Body of pancreas (tissue), 4 donors: Measurements from ENCODE around the gene ZSCAN22. TPM values are rescaled to one million over a fixed set of nuclear protein-coding genes. Genes with fewer than 3 reads are reported as not detected.

ENCODE experiments used
- ATAC-seq: fragments of 150-250 bp; one replicate; pipeline ENCODE4 v1.9.1; 2016
- DNase-seq, 4 donors: peaks; one replicate each; pipeline ENCODE4 v3.0.0-alpha.2; 2019
- H3K27ac ChIP-seq, 4 donors: fragments of 200-600 bp; sonication (generic); 1 replicate in 3 of 4; 2 replicates in 1 of 4; pipeline versions ENCODE4 v1.5.1 to v1.6.1; 2016 to 2019; ENCODE audit warnings: mild to moderate bottlenecking in 1 of 4, mixed read lengths in 1 of 4, moderate library complexity in 1 of 4
- H3K27me3 ChIP-seq, 2 donors: fragments of 200-600 bp; sonication (generic); one replicate each; pipeline ENCODE4 v1.6.0; 2016; ENCODE audit warnings: mild to moderate bottlenecking in 1 of 2
- H3K36me3 ChIP-seq, 2 donors: fragments of 200-600 bp; sonication (generic); replicated peaks in 1 of 2; 2 replicates each; pipeline ENCODE4 v1.5.1; 2016; ENCODE audit warnings: low read depth in 2 of 2; ENCODE audit not compliant: insufficient read depth in 1 of 2
- H3K4me1 ChIP-seq: fragments of 200-600 bp; sonication (generic); one replicate; pipeline ENCODE4 v1.6.0; 2016
- H3K4me3 ChIP-seq, 2 donors: fragments of 200-600 bp; sonication (generic); 1 replicate in 1 of 2; 2 replicates in 1 of 2; pipeline ENCODE4 v1.5.1; 2016 to 2019
- H3K9me3 ChIP-seq, 3 donors: fragments of 200-600 bp; sonication (generic); 1 replicate in 2 of 3; 2 replicates in 1 of 3; pipeline ENCODE4 v1.5.1; 2016
- POLR2A ChIP-seq, 3 donors: fragments of 450-650 bp; IDR thresholded peaks; one replicate each; pipeline ENCODE4 v1.6.1; 2016; ENCODE audit warnings: antibody characterized with exemption in 3 of 3, mild to moderate bottlenecking in 2 of 3
- WGBS, 2 donors: methylation state at CpG; one replicate each; pipeline ENCODE4 v1.1.5; 2017; 5-methylcytosine and 5-hydroxymethylcytosine counted together
- intact Hi-C: fragments of 100-400 bp; cut with DNase I; formaldehyde crosslinking; loops from one replicate; pipeline ENCODE4 v1.15.1; 2023
- total RNA-seq, 2 donors: library from RNA; depleted of rRNA; stranded (reverse); fragments of >200 nt; gene quantifications; one replicate each; pipeline ENCODE4 v1.1.0, GENCODE V29; 2016
- TF ChIP-seq, protein P1 (sequence below), 7 experiments: fragments of 450-650 bp in 4 of 7; fragments of 200-600 bp in 3 of 7; sonication (generic) in 3 of 7; IDR thresholded peaks; one replicate each; pipeline ENCODE4 v1.5.1; 2016 to 2019; ENCODE audit warnings: antibody characterized with exemption in 7 of 7

ZSCAN22 gene
- total RNA-seq, 2 donors from 2014 or later: 0.99 to 3.1 TPM

DNA sequence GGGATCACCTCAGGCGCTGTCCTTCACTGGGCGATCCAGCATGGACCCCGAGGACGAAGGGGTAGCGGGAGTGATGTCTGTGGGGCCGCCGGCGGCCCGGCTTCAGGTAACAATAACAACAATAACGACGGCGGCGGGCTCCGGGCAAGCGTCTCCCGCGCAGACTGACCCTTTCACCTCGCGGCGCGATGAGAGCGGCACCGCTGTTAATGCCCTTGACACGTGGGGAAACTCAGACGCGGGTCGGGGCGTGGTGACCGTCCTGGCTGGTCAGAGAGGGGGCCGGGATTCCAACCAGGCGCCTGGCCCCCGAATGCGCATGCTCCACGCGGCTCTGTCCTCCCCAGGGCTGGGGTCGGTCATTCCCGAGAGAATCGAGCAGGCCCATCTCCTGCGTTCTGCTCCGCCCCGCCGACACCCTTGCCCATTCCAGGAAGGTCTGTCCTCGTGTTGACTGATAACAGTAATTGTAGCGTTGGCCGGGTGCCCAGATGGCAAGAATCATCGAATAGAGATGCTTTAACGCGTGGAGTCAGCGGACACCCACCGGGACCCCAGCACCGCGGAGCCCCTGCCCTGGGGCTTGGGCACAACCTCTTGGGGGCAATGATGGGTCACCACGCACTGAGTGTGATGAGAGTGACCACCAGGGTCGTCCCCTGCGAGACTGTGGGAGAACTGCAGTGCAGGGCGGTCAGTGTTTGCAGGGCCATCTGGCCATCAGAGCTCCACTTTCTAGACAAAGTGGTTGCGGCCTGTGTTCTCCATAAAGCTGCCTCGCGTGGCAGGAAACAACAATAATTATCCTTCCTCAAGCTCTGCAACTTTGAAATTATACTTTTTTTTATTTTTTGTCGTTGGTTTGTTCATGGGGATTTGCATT, 47.5 kb upstream of the ZSCAN22 start:
- H3K4me3 ChIP-seq: peak overlapping the region; percentile 44 to 91

DNA sequence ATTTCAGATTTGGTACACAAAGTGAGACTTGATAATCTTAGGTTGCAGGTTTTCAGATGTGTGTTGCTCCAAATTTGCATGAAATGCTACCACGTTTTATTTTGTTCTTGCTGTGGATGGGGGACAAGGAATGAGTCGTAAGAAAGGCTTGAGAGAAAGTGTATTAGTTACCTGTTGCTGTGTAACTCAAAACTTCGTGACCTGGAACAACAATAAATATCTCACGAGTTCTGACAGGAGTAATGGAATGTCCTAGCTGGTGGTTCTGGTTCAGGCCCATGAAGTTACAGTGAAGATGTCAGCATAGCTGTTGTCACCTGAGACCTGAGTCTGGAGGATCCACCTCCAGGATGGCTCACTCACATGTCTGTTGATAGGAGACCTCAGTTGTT, 46.9 kb upstream of the ZSCAN22 start:
- Histone ChIP-seq H3K4me3 (no peak overlapping the region), H3K36me3 (no peaks in the 10 kb centered on the region), H3K27me3 (no peaks in the 10 kb centered on the region), H3K4me1 (peaks cover 20% of the 10 kb centered on the region), H3K9me3 (no peaks in the 10 kb centered on the region), H3K27ac (no peak overlapping the region)
- intact Hi-C loops: no loop called here
- WGBS, 2 donors: 72 to 79% methylated on average over 4 of the region's 4 CpGs
- DNase-seq: no peak
- ATAC-seq: no peak
- TF ChIP-seq, protein P1, sequence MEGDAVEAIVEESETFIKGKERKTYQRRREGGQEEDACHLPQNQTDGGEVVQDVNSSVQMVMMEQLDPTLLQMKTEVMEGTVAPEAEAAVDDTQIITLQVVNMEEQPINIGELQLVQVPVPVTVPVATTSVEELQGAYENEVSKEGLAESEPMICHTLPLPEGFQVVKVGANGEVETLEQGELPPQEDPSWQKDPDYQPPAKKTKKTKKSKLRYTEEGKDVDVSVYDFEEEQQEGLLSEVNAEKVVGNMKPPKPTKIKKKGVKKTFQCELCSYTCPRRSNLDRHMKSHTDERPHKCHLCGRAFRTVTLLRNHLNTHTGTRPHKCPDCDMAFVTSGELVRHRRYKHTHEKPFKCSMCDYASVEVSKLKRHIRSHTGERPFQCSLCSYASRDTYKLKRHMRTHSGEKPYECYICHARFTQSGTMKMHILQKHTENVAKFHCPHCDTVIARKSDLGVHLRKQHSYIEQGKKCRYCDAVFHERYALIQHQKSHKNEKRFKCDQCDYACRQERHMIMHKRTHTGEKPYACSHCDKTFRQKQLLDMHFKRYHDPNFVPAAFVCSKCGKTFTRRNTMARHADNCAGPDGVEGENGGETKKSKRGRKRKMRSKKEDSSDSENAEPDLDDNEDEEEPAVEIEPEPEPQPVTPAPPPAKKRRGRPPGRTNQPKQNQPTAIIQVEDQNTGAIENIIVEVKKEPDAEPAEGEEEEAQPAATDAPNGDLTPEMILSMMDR (IDR thresholded peaks at IDR 0.05): no peak
- no peak for TF ChIP-seq POLR2A (IDR thresholded peaks at IDR 0.05)

More for the DNA sequence above, 47.5 kb upstream of the ZSCAN22 start:
- Histone ChIP-seq H3K4me1 (peaks cover 20% of the 10 kb centered on the region), H3K36me3 (no peaks in the 10 kb centered on the region), H3K9me3 (no peaks in the 10 kb centered on the region), H3K27me3 (no peaks in the 10 kb centered on the region), H3K27ac (peak overlapping the region; percentile 56 to 86 (median 75))
- 2 to 32% methylated on average over 8 to 60 of the region's 60 CpGs for WGBS, 2 donors
- TF ChIP-seq POLR2A (IDR thresholded peaks at IDR 0.05): no peak
- TF ChIP-seq, protein P1 (IDR thresholded peaks at IDR 0.05): no peak
- ATAC-seq (peak; percentile 39), DNase-seq (peak; percentile 65 to 71 (median 68))
- intact Hi-C loops: no loop called here

GRCh38 chr19:58284199-58284598, 42.6 kb upstream of the ZSCAN22 start:
- no peak overlapping the region for H3K27ac ChIP-seq
- no peaks in the 10 kb centered on the region for H3K27me3 ChIP-seq
- H3K36me3 ChIP-seq: peaks cover 6 to 23% of the 10 kb centered on the region in 2 donors
- 90 to 93% methylated on average over 7 of the region's 7 CpGs for WGBS, 2 donors
- peaks cover 11% of the 10 kb centered on the region for H3K4me1 ChIP-seq
- no peak for ATAC-seq
- TF ChIP-seq POLR2A (IDR thresholded peaks at IDR 0.05): no peak
- TF ChIP-seq, protein P1 (IDR thresholded peaks at IDR 0.05): no peak
- DNase-seq: no peak
- intact Hi-C loops: no loop called here
- H3K9me3 ChIP-seq: no peaks in the 10 kb centered on the region
- H3K4me3 ChIP-seq: no peak overlapping the region

DNA sequence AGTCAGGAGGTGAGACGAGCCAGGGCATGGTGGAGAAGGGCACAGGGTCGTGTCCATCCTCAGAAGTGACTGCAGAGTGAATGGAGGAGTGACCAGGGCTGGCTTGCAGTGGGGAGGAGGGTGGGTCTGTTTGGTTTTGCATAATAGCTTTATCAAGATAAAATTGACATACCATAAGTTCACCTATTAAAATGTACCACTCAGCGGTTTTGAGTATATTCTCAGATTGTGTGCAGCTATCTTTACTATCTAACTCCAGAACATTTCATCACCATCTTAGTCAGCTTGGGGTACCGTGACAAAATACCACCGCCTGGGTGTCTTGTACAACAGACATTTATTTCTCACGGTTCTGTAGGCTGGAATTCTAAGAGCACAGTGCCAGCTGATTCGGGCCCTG, 34.9 kb upstream of the ZSCAN22 start:
- no peaks in the 10 kb centered on the region for H3K4me1 ChIP-seq
- ATAC-seq: no peak
- no peak overlapping the region for H3K4me3 ChIP-seq
- 93 to 99% methylated on average over 7 of the region's 7 CpGs for WGBS, 2 donors
- intact Hi-C loops: no loop called here
- H3K36me3 ChIP-seq: peaks cover 6 to 27% of the 10 kb centered on the region in 2 donors
- TF ChIP-seq, protein P1 (IDR thresholded peaks at IDR 0.05): no peak
- TF ChIP-seq POLR2A (IDR thresholded peaks at IDR 0.05): no peak
- H3K9me3 ChIP-seq: no peaks in the 10 kb centered on the region
- H3K27ac ChIP-seq: no peak overlapping the region
- no peak for DNase-seq
- no peaks in the 10 kb centered on the region for H3K27me3 ChIP-seq
